ENCODE results near the gene RPP30.
A peak's percentile ranks its signal among the peaks of the same experiment; 100 is the strongest.

The RPP30 gene

GRCh38 chr10:90944749-90945148 is 73.0 kb downstream of the RPP30 start:
- DNase-seq (ENCODE audit: low spot score) = no peak

GRCh38 chr10:90945491-90946070 is 73.8 kb downstream of the RPP30 start:
- peak; percentile 42 for DNase-seq (ENCODE audit: low spot score)

- DNase-seq (ENCODE audit: low spot score) = no peak
Measured at GRCh38 chr10:90947030-90947960, 75.5 kb downstream of the RPP30 start.

All from Ammon's horn (tissue), 1 donor.